GM11168 (cell line): ENCODE measurements around the gene ECM1.

Experiments
- in situ Hi-C: fragments of 300-500 bp; cut with MboI; formaldehyde crosslinking; loops from one replicate; pipeline ENCODE4 v1.12.0; 2022; ENCODE audit warnings: low sequenced_read_pairs; ENCODE audit not compliant: unreplicated experiment

Gene ECM1

GRCh38 chr1:150511985-150512660 is 4.2 kb downstream of the ECM1 start:
- in situ Hi-C loops: no loop called here

DNA sequence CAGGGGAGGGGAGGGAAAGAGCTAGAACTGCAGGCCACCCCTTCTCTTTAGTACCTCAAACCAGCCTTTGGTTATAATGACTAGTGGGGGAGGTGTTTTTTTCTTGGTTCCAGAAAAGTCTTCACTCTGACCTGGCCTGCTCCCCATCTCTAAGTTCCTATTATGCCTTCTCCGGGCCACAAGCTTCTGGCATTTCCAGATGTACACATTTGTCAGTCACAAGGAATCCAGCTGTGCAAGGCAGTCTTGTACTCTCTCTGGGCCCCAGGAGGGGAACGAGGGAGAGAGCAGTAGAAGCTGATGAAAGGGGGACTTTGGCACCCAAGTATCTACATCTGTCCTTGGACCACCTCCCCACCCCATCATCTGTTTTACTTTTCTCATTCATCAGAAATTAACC is 4.9 kb downstream of the ECM1 start:
- in situ Hi-C loops: no loop called here

DNA sequence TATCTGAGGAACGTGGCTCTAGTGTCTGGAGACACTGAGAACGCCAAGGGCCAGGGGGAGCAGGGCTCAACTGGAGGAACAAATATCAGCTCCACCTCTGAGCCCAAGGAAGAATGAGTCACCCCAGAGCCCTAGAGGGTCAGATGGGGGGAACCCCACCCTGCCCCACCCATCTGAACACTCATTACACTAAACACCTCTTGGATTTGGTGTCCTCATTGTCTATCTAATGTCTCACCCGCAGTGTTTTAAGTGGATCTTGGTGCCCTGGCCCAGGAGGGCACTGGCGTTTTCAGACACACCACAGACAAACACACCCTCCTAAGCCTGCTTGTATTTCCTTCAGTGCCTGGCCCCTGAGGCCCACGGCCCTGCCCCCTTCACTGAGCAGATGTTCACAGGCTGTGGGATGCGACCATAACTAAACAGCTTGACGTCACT is 5.5 kb downstream of the ECM1 start:
- in situ Hi-C loops: no loop called here

DNA sequence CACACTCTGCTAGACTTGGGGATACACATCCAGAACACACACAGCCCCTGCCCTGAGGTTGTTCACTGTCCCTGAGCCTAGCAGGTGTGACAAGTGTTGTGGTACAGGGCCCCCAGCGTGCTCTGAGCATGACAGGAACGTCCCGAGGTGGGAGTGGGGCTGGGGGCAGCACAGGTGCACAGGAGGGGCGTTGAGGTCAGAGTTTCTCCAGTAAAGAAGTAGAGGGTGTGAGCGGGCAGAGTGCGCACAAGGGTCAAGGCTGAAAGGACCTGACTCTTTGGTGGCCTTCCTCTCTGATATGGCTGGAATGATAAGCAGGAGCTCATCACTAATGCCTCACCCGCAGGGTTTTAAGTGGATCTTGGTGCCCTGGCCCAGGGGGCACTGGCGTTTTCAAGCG is 6.4 kb downstream of the ECM1 start:
- in situ Hi-C loops: no loop called here

DNA sequence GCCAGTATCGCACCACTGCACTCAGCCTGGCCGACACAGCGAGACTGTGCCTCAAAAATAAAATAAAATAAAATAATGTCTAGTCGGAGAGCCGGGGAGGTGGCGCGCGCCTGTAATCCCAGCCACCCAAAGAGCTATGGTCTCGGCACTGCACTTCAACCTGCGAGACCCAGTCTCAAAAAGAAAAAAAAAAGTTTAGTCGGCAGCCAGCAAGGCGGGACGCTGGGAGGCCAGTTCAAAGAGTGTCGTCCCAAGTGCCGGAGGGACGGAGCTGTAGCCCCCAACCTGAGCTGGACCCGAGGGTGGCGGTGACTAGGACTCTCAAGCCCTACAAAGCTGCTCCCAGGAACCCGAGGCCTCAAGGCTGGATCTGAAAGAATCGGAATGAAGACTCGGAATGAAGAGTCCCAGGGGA is 7.0 kb downstream of the ECM1 start:
- in situ Hi-C loops: no loop called here

DNA sequence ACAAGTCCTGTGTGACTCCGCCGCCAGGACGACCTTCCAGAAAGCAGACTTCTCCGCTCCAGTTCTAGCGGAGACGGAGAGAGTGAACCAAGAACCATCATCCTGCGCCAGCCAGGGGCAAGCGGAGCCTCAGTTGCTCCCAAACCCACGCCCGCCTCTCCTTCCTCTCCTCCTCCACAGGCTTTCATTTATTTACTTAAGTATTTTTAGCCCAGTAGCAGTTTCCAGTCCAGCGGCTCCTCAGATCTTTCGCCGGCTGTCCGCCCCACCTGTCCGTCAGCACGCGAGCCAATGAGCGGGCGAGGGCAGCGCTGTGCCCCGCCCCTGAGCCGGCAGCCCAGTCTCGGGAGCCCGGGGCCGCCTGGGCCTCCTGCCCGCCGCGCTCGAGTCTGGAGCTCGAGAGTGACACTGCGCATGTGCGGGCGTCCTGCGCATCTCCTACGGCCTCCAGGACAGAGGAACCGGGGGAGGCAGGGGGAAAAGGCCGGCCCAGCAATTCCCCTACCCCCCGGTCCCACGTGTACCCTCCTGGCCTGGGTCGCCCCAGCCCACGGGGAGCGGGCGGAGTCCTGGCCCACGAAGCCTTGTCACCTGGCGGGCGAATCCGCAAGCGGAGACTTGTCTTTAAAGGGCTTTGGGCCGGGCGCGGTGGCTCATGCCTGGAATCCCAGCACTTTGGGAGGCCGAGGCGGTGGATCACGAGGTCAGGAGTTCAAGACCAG is 7.6 kb downstream of the ECM1 start, which contains the start of gene FALEC:
FALEC (plus strand) TSS at position 425 of the 722 bp plus-strand sequence.
- in situ Hi-C loops: no loop called here

- in situ Hi-C loops: no loop called here
Observed at GRCh38 chr1:150516050-150516591, 8.2 kb downstream of the ECM1 start.

DNA sequence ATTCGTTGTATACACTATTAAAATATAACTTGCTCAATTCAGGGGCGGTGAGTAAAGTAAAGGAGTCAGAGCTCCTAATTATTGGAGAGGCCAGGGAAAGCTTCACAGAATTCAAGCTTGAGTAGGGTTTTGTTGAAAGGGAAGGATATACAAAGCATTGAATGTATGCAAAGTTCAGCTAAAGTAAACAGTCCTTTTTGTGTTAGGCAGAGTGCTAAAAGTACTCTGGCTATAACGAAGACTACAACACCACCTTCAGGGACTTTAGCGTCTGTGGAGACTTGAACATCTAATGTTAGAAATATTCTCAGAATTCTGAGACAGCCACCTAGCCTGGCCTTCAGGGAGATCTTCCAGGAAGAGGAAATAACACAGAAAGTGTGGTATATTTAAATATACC is 8.7 kb downstream of the ECM1 start:
- in situ Hi-C loops: no loop called here

DNA sequence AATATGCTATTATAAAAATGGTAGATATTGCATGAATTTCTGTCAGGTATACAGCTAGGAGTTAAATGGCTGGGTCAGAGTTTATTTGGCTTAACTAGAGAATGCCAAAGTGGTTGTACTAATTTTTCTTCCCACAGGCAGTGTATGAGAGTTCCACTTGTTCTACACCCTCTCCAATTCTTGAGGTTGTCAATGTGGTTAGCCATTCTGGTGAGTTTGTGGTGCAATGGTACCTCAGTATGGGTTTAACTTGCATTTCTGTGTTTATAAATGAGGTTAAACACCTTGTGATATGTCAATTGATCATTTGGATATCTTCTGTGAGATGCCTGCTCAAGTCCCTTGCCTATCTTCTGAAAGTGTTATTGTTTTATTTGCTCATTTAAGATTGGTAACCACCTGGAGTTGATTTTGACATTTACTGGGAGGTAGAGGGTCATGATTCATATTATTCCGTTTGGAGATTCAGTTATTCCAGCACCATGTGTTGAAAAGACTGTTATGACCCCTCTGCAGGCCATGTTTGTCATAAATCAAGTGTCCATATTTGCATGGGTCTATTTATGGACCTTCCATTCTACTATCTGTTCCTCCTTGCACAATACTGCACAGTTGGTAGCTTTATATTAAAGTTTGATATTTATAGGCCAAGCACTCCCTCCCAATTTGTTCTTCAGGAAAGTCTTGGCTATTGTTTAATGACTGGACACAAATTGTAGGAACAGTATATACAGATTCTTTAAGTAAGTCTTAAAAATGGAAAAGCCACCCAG is 13.5 kb downstream of the ECM1 start:
- in situ Hi-C loops: no loop called here

DNA sequence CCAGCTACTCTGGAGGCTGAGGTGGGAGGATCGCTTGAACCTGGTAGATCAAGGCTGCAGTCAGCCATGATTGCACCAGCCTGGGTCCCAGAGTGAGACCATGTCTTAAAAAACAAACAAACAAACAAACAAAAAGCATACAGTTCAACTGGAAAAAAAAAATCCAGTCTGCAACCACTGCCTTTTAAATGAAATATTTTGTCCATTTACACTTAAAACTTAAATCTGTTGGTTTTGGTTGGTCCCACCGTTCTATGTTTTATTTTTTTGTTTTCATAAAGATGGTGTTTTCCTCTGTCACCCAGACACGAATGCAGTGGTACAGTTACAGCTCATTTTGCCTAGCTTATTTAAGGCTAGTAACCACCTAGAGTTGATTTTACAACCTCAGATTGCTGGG is 17.4 kb downstream of the ECM1 start:
- in situ Hi-C loops: no loop called here

- in situ Hi-C loops: no loop called here
Observed at GRCh38 chr1:150528196-150528595, 20.3 kb downstream of the ECM1 start.

DNA sequence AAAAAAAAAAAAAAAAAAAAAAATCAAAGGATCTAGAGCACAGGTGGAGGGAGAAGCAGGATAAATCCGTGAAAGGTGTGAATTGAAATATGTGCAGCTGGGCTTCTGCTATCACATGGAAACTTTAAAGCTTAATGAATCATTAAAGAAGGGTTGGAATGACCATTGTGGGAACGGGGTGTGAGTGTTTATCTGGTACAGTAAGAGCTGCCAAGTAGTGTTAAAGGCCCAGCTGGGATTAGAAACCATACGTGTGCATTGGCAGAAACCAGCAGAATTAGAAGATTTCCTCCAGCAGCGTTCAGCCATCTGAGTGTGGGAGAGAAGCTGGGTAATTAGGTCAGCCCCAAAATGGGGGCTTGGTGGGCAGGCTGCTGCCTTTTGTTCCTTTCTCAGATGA is 21.1 kb downstream of the ECM1 start:
- in situ Hi-C loops: no loop called here

GRCh38 chr1:150530491-150531159 is 22.7 kb downstream of the ECM1 start:
- in situ Hi-C loops: no loop called here

DNA sequence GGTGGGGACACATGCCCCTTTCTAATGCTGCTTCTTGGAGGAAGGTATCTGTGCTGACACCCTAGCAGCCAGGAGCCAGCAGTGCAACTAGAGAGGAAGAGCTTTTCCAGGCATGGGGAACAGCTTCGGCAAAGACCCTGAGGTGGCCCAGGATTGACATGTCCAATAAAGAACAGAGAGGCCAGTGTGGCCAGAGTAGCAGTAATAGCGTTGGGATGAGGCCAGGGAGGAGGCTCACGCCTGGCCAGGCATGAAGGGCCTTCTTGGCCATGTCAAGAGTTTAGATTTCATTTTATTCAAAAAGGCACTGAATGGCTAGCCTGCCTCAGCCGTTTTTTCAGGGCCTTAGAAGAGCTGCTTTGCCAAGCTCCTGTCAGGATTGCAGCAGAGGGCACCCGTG is 25.0 kb downstream of the ECM1 start:
- in situ Hi-C loops: no loop called here

GRCh38 chr1:150534002-150534401 is 26.1 kb downstream of the ECM1 start:
- in situ Hi-C loops: no loop called here

DNA sequence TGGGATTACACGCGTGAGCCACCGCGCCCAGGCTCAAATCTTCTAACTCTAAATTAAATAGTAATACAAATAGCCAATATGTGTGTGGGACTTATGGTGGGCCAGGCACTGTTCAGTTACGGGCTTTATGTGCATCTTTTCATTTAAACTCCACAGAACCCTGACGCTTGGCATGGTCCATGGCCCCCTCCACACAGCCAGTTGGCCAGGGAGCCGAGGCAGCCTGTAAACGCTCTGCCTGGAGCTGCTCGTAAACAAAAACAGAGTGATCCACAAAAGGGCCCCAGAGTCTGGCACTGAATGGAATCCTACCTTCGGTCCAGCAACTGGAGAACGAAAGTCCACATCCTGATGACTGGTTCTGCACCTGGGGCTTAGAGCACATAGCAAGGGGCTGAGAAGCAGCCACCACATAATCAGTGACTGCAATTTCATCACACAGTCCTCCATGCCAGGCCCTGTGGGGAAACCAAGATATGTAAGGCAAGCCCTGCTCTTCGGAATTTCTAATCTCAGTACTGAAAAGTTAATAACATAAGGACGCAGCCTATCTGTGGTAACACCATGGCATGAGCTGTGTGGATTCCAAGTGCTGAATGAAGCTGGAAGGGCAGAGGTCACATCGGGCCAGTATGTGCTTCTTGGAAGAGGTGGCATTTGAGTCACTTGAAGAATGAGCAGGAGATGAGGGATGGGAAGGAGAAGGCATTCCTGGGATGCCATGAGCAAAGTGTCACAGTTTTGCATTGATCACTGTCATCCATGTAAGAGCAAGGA is 27.8 kb downstream of the ECM1 start:
- in situ Hi-C loops: no loop called here

- in situ Hi-C loops: no loop called here
Observed at GRCh38 chr1:150536836-150537731, 29.2 kb downstream of the ECM1 start.
